GM18951 (cell line): ENCODE results near the gene MYL1.

ENCODE experiments used
- POLR2A ChIP-seq: IDR thresholded peaks from 4 replicates; pipeline ENCODE4 v1.6.1; 2011; ENCODE audit warnings: mild to moderate bottlenecking; ENCODE audit not compliant: insufficient read length, insufficient read depth; ENCODE audit errors: extremely low read depth
- in situ Hi-C: fragments of 300-500 bp; cut with MboI; formaldehyde crosslinking; loops from one replicate; pipeline ENCODE4 v1.12.0; 2022; ENCODE audit warnings: low sequenced_read_pairs, mixed read lengths, inconsistent platforms; ENCODE audit not compliant: unreplicated experiment

The MYL1 gene

DNA sequence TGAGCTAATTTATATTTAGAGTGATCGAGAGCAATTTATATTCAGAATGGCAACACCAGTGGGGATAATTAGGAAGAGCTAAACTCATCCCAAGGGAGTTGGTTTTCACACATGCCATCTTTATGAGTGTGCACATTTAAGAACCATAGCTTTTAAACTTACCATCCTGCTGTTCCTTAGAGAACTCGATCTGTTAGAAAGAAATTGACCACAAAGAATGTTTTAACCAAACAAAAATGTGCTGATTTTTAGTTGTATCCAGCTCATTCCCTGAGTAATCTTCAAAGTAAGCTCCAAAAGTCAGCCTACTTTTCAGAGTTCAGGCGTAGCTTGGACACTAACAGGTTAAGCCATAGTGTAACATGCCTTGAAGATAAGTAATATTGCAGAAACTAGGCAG is 12.6 kb downstream of the MYL1 start:
- in situ Hi-C loops, result no loop called here

DNA sequence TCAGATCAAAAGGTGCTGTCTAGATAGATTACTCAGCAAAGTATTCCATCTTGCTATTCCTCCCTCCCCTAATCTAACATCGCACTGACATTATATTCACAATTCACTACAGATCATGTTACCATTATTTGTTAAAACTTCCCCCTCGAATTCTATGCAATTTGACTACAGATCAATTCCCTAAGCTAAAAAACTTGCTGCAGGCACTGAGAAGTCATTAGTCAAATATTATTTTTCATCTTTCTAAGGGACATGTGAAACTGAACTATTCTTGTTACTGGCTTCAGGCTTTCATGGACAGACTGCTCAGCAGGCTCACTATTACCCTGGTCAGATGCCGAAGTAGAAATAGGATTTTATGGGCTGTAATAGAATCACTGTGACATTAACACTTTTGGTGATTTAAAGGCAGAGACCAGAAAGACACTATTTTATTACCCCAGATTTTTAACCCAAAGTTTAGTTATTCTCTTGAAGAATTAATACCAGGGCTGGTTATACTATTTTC is 15.1 kb downstream of the MYL1 start:
- in situ Hi-C loops, result no loop called here
- no peak for TF ChIP-seq POLR2A

More for the DNA sequence above, 12.6 kb downstream of the MYL1 start:
- TF ChIP-seq POLR2A, result no peak

DNA sequence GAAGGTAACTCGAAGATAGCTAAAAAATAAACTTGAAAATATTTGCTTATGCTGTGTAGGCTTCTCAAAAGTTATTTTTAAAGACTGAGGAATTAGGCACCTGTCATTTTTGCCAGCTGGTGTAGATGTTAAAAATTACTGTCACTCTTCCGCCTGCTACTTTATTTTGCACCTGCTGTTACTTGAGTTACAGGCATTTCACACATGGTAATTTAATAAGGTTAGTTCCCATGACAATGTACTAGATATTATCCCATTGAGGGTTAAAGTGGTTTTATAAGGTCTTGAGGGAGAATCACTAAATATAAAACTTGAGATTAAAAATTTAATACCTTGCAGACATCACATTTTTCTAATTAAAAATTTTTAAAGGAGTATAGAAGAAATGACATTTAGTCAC is 26.6 kb downstream of the MYL1 start:
- no peak for TF ChIP-seq POLR2A
- in situ Hi-C loops, result no loop called here

DNA sequence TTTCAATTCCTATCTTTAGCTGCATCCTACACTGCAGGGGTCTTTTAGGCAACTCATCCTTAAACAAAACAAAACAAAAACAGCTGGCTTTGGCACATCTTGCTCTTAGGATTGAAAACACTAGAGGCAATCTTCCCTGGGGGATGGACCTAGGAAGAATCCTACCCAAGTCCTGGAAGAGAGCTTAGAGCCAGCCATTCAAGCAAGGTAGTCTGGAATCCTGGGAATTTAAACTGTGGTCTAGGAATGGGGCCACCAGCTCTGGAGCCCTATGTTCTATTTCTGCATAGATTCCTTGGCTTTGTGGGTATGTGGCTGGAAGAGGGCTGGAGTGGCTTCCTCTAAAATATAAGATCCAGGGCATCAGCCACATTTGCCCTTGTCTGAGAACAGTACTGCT is 27.7 kb downstream of the MYL1 start:
- in situ Hi-C loops, result no loop called here

GRCh38 chr2:210286123-210286680 is 28.8 kb downstream of the MYL1 start:
- in situ Hi-C loops, result no loop called here
- no peak for TF ChIP-seq POLR2A

More for the DNA sequence above, 27.7 kb downstream of the MYL1 start:
- TF ChIP-seq POLR2A, result no peak

DNA sequence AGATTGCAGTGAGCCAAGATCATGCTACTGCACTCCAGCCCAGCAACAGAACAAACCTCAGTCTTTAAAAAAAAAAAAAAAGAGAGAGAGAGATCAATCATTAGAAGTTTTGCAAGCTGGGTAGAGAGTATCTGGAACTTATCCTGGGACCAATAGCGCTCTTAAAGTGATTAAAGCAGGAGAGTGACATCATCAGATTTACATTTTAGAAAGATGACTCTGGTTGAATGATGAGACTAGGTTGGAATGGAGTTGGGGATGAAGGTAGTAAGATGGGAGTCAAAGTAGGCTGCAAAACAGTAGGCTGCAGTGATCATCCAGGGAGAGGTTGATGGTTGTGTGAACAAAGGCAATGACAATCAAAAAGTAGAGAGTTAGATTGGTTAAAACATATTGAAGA is 37.8 kb downstream of the MYL1 start:
- TF ChIP-seq POLR2A, result no peak
- in situ Hi-C loops, result no loop called here

GRCh38 chr2:210271300-210271699 is 43.7 kb downstream of the MYL1 start:
- TF ChIP-seq POLR2A, result no peak
- in situ Hi-C loops, result no loop called here

DNA sequence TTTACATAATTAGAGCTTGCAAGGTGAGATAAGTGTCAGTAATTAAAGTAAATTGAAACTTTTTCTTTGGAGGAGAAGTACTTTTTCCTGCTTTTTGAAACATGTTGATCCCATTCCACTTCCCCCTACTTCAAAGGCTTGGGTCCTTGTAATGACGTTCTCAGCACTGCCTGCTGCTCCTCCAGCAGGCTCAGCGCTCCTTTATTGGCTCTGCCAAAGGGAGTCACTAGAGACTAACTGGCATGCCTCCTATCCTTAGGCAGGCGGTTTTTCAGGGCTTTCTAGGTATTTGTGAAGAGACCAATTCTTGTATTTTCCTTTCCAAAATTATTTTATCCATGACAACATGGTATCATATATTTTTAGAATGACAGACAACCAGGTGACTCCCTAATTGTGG is 45.8 kb downstream of the MYL1 start:
- in situ Hi-C loops, result no loop called here
- TF ChIP-seq POLR2A, result no peak

GRCh38 chr2:210268281-210268680 is 46.7 kb downstream of the MYL1 start:
- in situ Hi-C loops, result no loop called here
- no peak for TF ChIP-seq POLR2A

DNA sequence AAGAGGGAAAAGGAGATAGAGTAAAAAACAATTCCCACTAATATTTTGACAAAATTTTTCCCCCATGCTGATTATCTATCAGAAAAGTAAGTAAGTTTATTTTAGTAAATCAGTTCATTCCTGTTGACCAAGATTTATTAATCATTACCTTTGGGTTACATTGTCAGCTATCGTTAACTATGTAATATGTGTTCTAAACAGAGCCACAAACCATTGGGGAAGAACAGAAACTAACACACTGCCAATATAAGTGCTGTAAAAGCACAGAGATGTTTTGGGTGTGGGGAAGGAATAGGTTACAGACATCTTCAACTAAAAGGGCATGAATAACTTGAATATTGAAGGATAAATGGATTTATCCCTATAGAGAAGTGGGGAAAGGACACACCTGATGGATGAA is 47.3 kb downstream of the MYL1 start:
- no peak for TF ChIP-seq POLR2A
- in situ Hi-C loops, result no loop called here

DNA sequence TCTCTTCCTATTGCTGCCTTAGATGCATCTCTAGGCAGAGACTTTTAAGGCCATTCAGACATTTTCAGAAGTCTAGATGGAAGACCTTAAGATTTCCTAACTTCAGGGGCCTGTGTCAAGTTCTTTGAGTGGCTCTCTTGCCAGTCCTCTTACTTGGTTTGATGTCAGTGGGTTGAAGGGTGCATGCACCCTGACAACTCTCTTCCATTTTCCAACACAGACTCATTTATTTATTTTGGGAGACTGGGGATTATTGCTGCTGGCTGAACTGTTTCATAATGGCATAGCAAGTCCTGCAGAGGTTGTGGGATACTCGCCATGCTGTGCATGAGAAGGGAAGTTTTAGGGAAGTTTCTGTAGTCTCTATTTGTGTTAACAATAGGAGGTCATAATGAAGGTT is 50.7 kb downstream of the MYL1 start:
- no peak for TF ChIP-seq POLR2A
- in situ Hi-C loops, result no loop called here

DNA sequence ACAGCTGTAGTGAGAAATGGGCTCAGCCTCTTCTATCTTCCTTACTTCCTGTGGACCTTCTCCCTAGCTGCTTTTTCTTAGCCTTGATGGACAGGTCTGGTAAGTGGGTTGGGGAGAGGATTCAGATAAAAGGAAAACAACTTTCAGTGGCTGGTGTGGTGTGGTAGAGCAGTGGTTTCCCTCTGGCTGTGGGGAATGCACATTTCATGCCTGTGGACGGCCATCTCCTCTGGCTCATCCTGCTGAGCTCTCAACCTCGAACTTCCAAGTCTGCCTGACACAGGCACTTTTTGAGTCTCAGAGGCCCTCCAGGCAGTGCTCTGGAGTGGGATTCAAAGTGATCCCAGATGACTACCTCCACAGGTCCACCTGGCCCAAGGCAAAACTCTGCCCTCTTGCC is 51.1 kb downstream of the MYL1 start:
- in situ Hi-C loops, result no loop called here
- TF ChIP-seq POLR2A, result no peak

- in situ Hi-C loops, result no loop called here
- no peak for TF ChIP-seq POLR2A
Observed at GRCh38 chr2:210262036-210262435, 52.9 kb downstream of the MYL1 start.

DNA sequence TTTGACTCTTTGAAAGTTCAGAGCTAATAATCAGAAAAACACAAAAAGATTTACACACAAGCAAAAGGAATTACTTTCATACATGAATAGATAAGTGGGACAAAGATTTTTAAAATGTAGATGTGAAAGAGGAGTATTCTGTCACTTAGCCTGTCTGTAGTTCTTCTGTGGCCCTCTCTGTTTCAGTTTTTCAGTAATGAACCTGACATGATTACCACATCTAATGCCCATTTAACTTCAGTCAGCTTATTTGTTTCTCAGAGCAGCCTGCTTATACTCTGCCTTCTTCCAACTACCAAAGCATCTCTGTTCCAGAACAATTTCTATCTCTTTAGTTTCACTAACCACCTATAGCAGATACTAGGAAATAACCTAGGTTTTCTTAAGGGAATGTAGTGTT is 55.3 kb downstream of the MYL1 start:
- no peak for TF ChIP-seq POLR2A
- in situ Hi-C loops, result no loop called here
